Measurements from ENCODE around the gene ANKUB1.

DNA sequence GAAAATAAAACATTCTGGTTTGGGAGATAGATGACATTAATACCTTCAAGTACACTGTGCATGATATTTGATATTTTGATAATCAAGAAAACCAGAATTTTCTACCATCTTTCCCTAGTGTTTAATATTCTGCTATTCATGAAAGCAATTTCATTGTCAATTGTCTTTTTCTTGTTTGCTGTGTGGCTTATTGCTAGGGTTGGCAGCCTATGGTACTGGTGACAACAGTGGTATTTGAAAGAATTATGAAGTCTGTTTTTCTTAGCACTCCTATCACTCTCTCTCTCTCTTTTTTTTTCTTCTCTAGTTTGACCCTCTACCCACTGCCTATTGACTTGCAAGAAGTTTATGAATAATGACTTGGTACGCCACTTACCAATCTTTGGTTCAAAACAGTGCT lies 36.0 kb upstream of the ANKUB1 start:
- TF ChIP-seq, protein P1, sequence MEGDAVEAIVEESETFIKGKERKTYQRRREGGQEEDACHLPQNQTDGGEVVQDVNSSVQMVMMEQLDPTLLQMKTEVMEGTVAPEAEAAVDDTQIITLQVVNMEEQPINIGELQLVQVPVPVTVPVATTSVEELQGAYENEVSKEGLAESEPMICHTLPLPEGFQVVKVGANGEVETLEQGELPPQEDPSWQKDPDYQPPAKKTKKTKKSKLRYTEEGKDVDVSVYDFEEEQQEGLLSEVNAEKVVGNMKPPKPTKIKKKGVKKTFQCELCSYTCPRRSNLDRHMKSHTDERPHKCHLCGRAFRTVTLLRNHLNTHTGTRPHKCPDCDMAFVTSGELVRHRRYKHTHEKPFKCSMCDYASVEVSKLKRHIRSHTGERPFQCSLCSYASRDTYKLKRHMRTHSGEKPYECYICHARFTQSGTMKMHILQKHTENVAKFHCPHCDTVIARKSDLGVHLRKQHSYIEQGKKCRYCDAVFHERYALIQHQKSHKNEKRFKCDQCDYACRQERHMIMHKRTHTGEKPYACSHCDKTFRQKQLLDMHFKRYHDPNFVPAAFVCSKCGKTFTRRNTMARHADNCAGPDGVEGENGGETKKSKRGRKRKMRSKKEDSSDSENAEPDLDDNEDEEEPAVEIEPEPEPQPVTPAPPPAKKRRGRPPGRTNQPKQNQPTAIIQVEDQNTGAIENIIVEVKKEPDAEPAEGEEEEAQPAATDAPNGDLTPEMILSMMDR (IDR thresholded peaks at IDR 0.05), result no peak
- TF ChIP-seq POLR2A (IDR thresholded peaks at IDR 0.05) (no peak), POLR2AphosphoS5 (IDR thresholded peaks at IDR 0.05) (no peak)

Data from breast epithelium (tissue), 3 donors.